Ammon's horn (tissue), 1 donor: ENCODE results near the gene CFAP221.

Source experiments
- DNase-seq: peaks from one replicate; pipeline ENCODE4 v3.0.0-alpha.2; 2016; ENCODE audit warnings: low spot score

Gene CFAP221

GRCh38 chr2:119645173-119645855, 101.1 kb downstream of the CFAP221 start:
- DNase-seq, result no peak

- DNase-seq, result no peak
These were observed 101.9 kb downstream of the CFAP221 start for GRCh38 chr2:119646149-119646548.

- DNase-seq, result no peak
These were observed 103.4 kb downstream of the CFAP221 start for GRCh38 chr2:119647440-119648169.

- no peak for DNase-seq
These were observed 105.2 kb downstream of the CFAP221 start for GRCh38 chr2:119649364-119649917.

GRCh38 chr2:119650206-119650605, 106.0 kb downstream of the CFAP221 start:
- DNase-seq, result no peak

GRCh38 chr2:119650846-119651370, 106.7 kb downstream of the CFAP221 start:
- DNase-seq, result no peak

GRCh38 chr2:119657466-119658145, 113.4 kb downstream of the CFAP221 start:
- DNase-seq, result no peak

GRCh38 chr2:119659601-119660342, 115.5 kb downstream of the CFAP221 start:
- peak; percentile 62 for DNase-seq

GRCh38 chr2:119660343-119660658, 116.1 kb downstream of the CFAP221 start:
- DNase-seq, result no peak

- DNase-seq, result no peak
These were observed 118.0 kb downstream of the CFAP221 start for GRCh38 chr2:119662297-119662696.

- DNase-seq, result no peak
These were observed 124.3 kb downstream of the CFAP221 start for GRCh38 chr2:119668546-119668945.

GRCh38 chr2:119671016-119671415, 126.8 kb downstream of the CFAP221 start:
- no peak for DNase-seq

- DNase-seq, result no peak
These were observed 127.5 kb downstream of the CFAP221 start for GRCh38 chr2:119671752-119672151.

GRCh38 chr2:119672161-119672862, 128.1 kb downstream of the CFAP221 start:
- DNase-seq, result no peak

- no peak for DNase-seq
These were observed 129.5 kb downstream of the CFAP221 start for GRCh38 chr2:119673796-119674195.

- no peak for DNase-seq
These were observed 130.7 kb downstream of the CFAP221 start for GRCh38 chr2:119674711-119675500.

- no peak for DNase-seq
These were observed 133.9 kb downstream of the CFAP221 start for GRCh38 chr2:119678021-119678656.

GRCh38 chr2:119679526-119679837, 135.2 kb downstream of the CFAP221 start:
- no peak for DNase-seq

- DNase-seq, result no peak
These were observed 135.6 kb downstream of the CFAP221 start for GRCh38 chr2:119679846-119680245.
